HuH-7.5 (cell line): ENCODE results near the gene OOSP4A.
"Not testable (repeated sequence)": the region's sequence is repeated elsewhere in the genome, so short reads cannot be mapped to it uniquely, and the experiment has no call there.

Experiments
- DNase-seq: peaks from one replicate; pipeline ENCODE4 v3.0.0; 2011; ENCODE audit warnings: low spot score

Gene OOSP4A

GRCh38 chr11:59981106-59981770, 17.4 kb downstream of the OOSP4A start:
- no peak for DNase-seq

GRCh38 chr11:59982037-59982436, 18.2 kb downstream of the OOSP4A start:
- not testable (repeated sequence) for DNase-seq

GRCh38 chr11:59983212-59983611, 19.4 kb downstream of the OOSP4A start:
- no peak for DNase-seq

- no peak for DNase-seq
Observed at GRCh38 chr11:59984368-59984767, 20.5 kb downstream of the OOSP4A start.

DNA sequence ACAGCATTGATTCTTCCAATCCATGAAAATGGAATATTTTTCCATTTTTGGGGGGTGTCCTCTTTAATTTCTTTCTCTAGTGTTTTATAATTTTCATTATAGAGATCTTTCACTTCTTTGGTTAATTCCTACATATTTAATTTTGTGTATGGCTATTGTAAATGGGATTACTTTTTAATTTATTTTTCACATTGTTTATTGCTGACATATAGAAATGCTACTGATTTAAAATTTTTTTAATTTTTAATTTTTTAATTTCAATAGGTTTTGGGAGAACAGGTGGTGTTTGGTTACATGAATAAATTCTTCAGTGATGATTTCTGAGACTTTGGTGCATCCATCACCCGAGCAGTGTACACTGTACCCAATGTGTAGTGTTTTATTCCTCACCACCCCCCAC, 26.6 kb downstream of the OOSP4A start:
- no peak for DNase-seq

DNA sequence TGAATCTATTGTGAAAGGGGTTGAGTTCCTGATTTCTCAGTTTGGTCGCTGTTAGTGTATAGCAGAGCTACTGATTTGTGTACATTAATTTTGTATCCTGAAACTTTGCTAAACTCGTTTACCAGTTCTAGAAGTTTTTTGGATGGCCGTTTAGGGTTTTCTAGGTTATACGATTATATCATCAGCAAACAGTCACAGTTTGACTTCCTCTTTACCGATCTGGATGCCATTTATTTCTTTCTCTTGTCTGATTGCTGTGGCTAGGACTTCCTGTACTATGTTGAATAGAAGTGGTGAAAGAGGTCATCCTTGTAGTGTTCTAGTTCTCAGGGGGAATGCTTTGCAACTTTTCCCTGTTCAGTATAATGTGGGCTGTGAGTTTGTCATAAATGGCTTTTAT, 28.6 kb downstream of the OOSP4A start:
- DNase-seq = no peak

DNA sequence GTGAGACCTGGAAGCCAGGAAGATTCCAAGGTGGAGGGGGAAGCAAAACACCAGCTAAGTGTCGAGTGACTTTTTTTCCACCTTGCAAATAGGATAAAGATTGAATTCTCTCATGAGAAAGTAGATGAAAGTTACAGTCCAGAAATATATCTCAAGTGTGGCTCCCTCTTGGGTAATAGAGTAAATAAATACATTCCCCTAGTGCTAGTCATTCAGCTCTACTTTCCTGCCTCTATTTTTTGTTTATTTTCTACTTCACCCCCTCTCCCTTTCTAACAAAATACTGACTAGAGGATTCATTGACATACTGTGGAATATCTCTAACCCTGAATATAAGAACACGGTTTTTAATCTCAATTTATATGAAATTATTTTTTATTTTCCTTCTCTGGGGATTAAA, 34.0 kb downstream of the OOSP4A start:
- no peak for DNase-seq

GRCh38 chr11:59999691-60000090, 35.9 kb downstream of the OOSP4A start:
- DNase-seq = no peak

- no peak for DNase-seq
Observed at GRCh38 chr11:60003729-60004128, 39.9 kb downstream of the OOSP4A start.

GRCh38 chr11:60005360-60005759, 41.5 kb downstream of the OOSP4A start:
- DNase-seq = no peak

GRCh38 chr11:60016881-60017280, 53.0 kb downstream of the OOSP4A start, which contains the start of gene OOSP4B:
Gene OOSP4B, plus strand, starts transcription at chr11:60017181.
- no peak for DNase-seq

- DNase-seq = no peak
Observed at GRCh38 chr11:60018058-60018457, 54.2 kb downstream of the OOSP4A start.
